ENCODE results near the gene TANC1.

TANC1 gene

GRCh38 chr2:159045545-159046454, 77.4 kb downstream of the TANC1 start:
- no peak overlapping the region for H3K27ac ChIP-seq (ENCODE audit: low read length)
- no peak overlapping the region for H3K4me2 ChIP-seq (ENCODE audit: insufficient read depth, low read length)
- peaks cover 4% of the 10 kb centered on the region for H3K9me3 ChIP-seq (ENCODE audit: insufficient read depth, low read length, severe bottlenecking)

GRCh38 chr2:159046966-159047365, 78.5 kb downstream of the TANC1 start:
- no peak overlapping the region for H3K9ac ChIP-seq (ENCODE audit: low read depth, low read length)
- H4K20me1 ChIP-seq (ENCODE audit: insufficient read depth, low read length): no peaks in the 10 kb centered on the region
- no peaks in the 10 kb centered on the region for H3K79me2 ChIP-seq (ENCODE audit: insufficient read depth, low read length)
- ATAC-seq (ENCODE audit: insufficient read depth, low read depth) (no peak), DNase-seq (no peak)
- H3K4me2 ChIP-seq (ENCODE audit: insufficient read depth, low read length): no peak overlapping the region
- no peaks in the 10 kb centered on the region for H3K9me3 ChIP-seq (ENCODE audit: insufficient read depth, low read length, severe bottlenecking)
- no peak overlapping the region for H2AFZ ChIP-seq (ENCODE audit: low read depth, low read length)
- TF ChIP-seq EZH2 (IDR thresholded peaks at IDR 0.05; ENCODE audit: borderline replicate concordance, low read depth, low read length, severe bottlenecking): no peak
- TF ChIP-seq, protein P1, sequence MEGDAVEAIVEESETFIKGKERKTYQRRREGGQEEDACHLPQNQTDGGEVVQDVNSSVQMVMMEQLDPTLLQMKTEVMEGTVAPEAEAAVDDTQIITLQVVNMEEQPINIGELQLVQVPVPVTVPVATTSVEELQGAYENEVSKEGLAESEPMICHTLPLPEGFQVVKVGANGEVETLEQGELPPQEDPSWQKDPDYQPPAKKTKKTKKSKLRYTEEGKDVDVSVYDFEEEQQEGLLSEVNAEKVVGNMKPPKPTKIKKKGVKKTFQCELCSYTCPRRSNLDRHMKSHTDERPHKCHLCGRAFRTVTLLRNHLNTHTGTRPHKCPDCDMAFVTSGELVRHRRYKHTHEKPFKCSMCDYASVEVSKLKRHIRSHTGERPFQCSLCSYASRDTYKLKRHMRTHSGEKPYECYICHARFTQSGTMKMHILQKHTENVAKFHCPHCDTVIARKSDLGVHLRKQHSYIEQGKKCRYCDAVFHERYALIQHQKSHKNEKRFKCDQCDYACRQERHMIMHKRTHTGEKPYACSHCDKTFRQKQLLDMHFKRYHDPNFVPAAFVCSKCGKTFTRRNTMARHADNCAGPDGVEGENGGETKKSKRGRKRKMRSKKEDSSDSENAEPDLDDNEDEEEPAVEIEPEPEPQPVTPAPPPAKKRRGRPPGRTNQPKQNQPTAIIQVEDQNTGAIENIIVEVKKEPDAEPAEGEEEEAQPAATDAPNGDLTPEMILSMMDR (IDR thresholded peaks at IDR 0.05; ENCODE audit: borderline replicate concordance, extremely low read depth, low read length, poor library complexity, severe bottlenecking): no peak
- no peak overlapping the region for H3K27ac ChIP-seq (ENCODE audit: low read length)
- H3K27me3 ChIP-seq (ENCODE audit: insufficient read depth, low read length, poor library complexity): no peaks in the 10 kb centered on the region
- no peak overlapping the region for H3K4me3 ChIP-seq (ENCODE audit: low read depth in 1 of 2, low read length in 2 of 2)
- H3K36me3 ChIP-seq (ENCODE audit: insufficient read depth, low read length): no peaks in the 10 kb centered on the region
- no peaks in the 10 kb centered on the region for H3K4me1 ChIP-seq (ENCODE audit: insufficient read depth, low read length)

More at GRCh38 chr2:159045545-159046454, 77.4 kb downstream of the TANC1 start:
- H3K4me3 ChIP-seq (ENCODE audit: low read depth in 1 of 2, low read length in 2 of 2): no peak overlapping the region
- no peak overlapping the region for H2AFZ ChIP-seq (ENCODE audit: low read depth, low read length)
- H3K36me3 ChIP-seq (ENCODE audit: insufficient read depth, low read length): no peaks in the 10 kb centered on the region; the same call in 1 of the 2 replicates
- H3K79me2 ChIP-seq (ENCODE audit: insufficient read depth, low read length): no peaks in the 10 kb centered on the region
- no peaks in the 10 kb centered on the region for H4K20me1 ChIP-seq (ENCODE audit: insufficient read depth, low read length)
- DNase-seq: no peak
- H3K9ac ChIP-seq (ENCODE audit: low read depth, low read length): no peak overlapping the region
- H3K4me1 ChIP-seq (ENCODE audit: insufficient read depth, low read length): no peaks in the 10 kb centered on the region
- no peak for TF ChIP-seq EZH2 (IDR thresholded peaks at IDR 0.05; ENCODE audit: borderline replicate concordance, low read depth, low read length, severe bottlenecking)
- TF ChIP-seq, protein P1 (IDR thresholded peaks at IDR 0.05; ENCODE audit: borderline replicate concordance, extremely low read depth, low read length, poor library complexity, severe bottlenecking): no peak
- H3K27me3 ChIP-seq (ENCODE audit: insufficient read depth, low read length, poor library complexity): no peaks in the 10 kb centered on the region
- no peak for ATAC-seq (ENCODE audit: insufficient read depth, low read depth)

- Histone ChIP-seq H3K9ac (ENCODE audit: low read depth, low read length) (no peak overlapping the region), H3K4me1 (ENCODE audit: insufficient read depth, low read length) (no peaks in the 10 kb centered on the region), H3K27ac (ENCODE audit: low read length) (no peak overlapping the region), H3K36me3 (ENCODE audit: insufficient read depth, low read length) (no peaks in the 10 kb centered on the region), H3K79me2 (ENCODE audit: insufficient read depth, low read length) (no peaks in the 10 kb centered on the region), H2AFZ (ENCODE audit: low read depth, low read length) (no peak overlapping the region), H3K4me2 (ENCODE audit: insufficient read depth, low read length) (no peak overlapping the region), H3K27me3 (ENCODE audit: insufficient read depth, low read length, poor library complexity) (no peaks in the 10 kb centered on the region), H4K20me1 (ENCODE audit: insufficient read depth, low read length) (no peaks in the 10 kb centered on the region), H3K4me3 (ENCODE audit: low read depth in 1 of 2, low read length in 2 of 2) (no peak overlapping the region), H3K9me3 (ENCODE audit: insufficient read depth, low read length, severe bottlenecking) (no peaks in the 10 kb centered on the region)
- ATAC-seq (ENCODE audit: insufficient read depth, low read depth): no peak
- DNase-seq: no peak
- TF ChIP-seq EZH2 (IDR thresholded peaks at IDR 0.05; ENCODE audit: borderline replicate concordance, low read depth, low read length, severe bottlenecking): no peak
- TF ChIP-seq, protein P1 (IDR thresholded peaks at IDR 0.05; ENCODE audit: borderline replicate concordance, extremely low read depth, low read length, poor library complexity, severe bottlenecking): no peak
These were observed 82.0 kb downstream of the TANC1 start for GRCh38 chr2:159050426-159050825.

Measured in DND-41 (cell line).